NCI-H226 (cell line): ENCODE measurements around the gene THOC7.

Experiments used
- DNase-seq: peaks from one replicate; pipeline ENCODE4 v3.0.0-alpha.2; 2015

The THOC7 gene

GRCh38 chr3:63832395-63832794 is 31.2 kb downstream of the THOC7 start:
- DNase-seq, result no peak

GRCh38 chr3:63830526-63830925 is 33.1 kb downstream of the THOC7 start:
- no peak for DNase-seq

GRCh38 chr3:63824309-63824708 is 39.3 kb downstream of the THOC7 start:
- no peak for DNase-seq

- no peak for DNase-seq
Measured at GRCh38 chr3:63819151-63819398, 44.5 kb downstream of the THOC7 start, which contains the start of gene C3orf49. C3orf49 (plus strand) TSS chr3:63819299; CDS start chr3:63819472, 173 bp downstream.

- no peak for DNase-seq
Measured at GRCh38 chr3:63818282-63819150, 45.1 kb downstream of the THOC7 start.

- DNase-seq, result no peak
Measured at GRCh38 chr3:63817225-63817624, 46.4 kb downstream of the THOC7 start.

- no peak for DNase-seq
Measured at GRCh38 chr3:63814237-63814636, 49.4 kb downstream of the THOC7 start.

- DNase-seq, result peak; percentile 22
Measured at GRCh38 chr3:63809607-63810006, 54.0 kb downstream of the THOC7 start.

GRCh38 chr3:63808633-63809032 is 55.0 kb downstream of the THOC7 start:
- no peak for DNase-seq

- DNase-seq, result no peak
Measured at GRCh38 chr3:63807961-63808565, 55.5 kb downstream of the THOC7 start.

- DNase-seq, result no peak
Measured at GRCh38 chr3:63803911-63804310, 59.7 kb downstream of the THOC7 start.

GRCh38 chr3:63800097-63800496 is 63.5 kb downstream of the THOC7 start:
- DNase-seq, result no peak

GRCh38 chr3:63798949-63799348 is 64.7 kb downstream of the THOC7 start:
- no peak for DNase-seq

- no peak for DNase-seq
Measured at GRCh38 chr3:63798544-63798943, 65.1 kb downstream of the THOC7 start.

- DNase-seq, result no peak
Measured at GRCh38 chr3:63795438-63795837, 68.2 kb downstream of the THOC7 start.

- DNase-seq, result peak; percentile 25
Measured at GRCh38 chr3:63791974-63792373, 71.6 kb downstream of the THOC7 start.
